GM18870 (cell line): Measurements from ENCODE around the gene CEP170.

Source experiments
- ATAC-seq: cut with Tn5 transposase; IDR thresholded peaks from one replicate; pipeline ENCODE4 v1.9.1; 2021; ENCODE audit warnings: moderate library complexity; ENCODE audit not compliant: unreplicated experiment

CEP170 gene

DNA sequence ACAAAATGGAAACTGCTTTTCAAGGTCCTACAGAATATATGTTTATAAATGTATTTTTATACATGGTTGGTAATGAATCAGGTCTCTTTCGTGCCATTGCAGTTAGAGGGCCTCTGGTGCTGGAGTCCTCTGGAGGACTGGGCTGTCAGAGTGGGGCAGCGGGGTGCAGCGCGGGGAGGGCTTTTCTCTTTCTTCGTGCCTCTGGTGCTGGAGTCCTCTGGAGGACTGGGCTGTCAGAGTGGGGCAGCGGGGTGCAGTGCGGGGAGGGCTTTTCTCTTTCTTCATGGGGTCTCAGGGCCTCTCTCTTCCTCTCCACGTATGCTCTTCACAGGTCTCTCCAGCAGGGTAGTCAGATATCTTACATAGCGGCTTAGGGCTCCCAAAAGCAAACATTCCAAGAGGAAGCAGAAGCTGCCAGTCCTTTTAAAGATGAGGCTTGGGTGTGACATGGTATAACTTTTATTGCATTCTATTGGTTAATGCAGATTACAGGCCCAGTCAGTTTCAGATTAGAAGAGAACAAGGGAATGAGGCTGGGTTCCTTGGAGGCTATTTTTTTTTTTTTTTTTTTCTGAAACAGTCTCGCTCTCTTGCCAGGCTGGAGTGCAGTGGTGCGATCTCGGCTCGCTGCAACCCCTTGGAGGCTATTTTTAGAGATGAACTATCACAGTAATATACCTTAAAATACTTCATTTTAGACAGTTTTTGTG, 13.8 kb upstream of the CEP170 start:
- no peak for ATAC-seq

DNA sequence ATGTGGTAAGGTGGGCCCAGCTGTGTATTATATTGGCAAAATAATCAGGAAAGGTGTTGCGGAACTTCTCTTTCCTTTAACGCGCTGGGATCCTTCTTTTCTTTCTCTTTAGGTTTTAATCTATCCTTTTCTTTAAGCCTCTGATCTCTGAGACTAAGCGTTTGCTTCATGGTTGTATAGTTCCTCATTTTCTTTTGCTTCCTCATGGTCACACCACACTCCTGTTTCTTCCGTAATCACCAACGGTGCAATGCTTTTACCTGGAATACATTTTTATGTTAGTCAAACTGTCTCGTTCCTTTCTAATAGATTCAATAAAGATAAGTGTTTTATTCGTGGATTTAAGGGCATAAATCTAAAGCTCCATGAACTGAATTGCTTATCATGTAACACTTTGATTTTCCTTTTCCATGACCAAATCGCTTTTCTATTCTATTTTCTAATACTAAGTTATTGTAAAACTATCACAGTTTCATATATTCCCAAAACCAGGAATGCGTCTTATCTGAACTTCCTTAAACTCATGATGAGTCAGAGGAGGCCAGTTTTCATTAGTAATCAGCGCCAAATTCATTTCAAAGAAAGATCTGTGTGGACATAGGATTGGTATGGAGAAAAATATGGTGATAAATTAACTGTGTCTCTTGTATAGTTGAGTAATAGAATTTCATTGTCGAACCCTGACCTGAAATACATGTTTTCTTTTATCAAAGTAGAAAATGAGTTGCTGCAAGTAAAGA, 13.0 kb upstream of the CEP170 start:
- no peak for ATAC-seq

DNA sequence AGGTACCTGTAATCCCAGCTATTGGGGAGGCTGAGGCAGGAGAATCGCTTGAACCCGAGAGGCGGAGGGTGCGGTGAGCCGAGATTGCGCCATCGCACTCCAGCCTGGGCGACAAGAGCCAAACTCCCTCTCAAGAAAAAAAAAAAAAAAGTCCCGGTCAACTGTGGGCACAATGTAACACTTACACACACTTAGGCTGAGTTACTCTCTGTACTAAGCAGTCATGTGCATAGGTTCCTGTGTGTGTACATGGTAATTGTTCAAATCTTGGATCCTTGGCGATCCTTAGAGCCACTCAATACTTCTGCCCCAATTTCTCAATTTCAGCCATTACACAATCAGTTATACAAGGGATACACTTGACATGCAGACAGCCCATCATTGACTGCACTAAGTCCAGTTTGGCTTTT, 12.4 kb upstream of the CEP170 start:
- ATAC-seq: no peak

DNA sequence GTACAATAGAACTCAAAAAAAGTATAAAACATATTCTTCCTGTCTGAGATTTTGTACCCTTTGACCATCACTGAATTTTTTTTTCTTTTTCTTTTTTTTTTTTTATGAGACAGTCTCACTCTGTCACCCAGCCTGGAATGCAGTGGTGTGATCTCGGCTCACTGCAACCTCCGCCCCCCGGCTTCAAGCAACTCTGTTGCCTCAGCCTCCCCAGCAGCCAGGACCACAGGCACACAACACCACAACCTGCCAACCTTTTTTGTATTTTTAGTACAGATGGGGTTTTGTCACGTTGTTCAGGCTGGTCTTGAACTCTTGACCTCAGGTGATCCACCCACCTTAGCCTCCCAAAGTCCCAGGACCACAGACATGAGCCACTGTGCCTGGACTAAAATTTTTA, 11.2 kb upstream of the CEP170 start:
- no peak for ATAC-seq

DNA sequence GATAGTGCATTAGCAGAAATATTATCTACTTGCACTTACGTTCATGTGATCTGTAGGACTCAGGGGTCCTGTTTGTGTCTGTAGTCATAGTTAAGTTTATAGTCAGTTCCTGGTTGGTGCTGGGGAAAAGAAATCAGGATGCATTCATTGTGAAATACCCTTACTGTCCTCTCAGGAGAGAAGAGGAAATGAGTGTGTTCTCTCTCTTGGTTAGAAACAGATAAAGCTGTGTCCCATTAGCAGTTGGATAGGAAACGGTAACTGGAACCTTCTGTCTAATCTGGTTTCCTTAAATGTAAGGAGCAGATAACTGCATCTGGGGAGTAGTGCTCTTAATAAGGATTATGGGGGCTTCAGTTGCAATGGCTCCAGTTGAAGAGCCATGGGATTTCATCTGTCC, 9.6 kb upstream of the CEP170 start:
- ATAC-seq: no peak

DNA sequence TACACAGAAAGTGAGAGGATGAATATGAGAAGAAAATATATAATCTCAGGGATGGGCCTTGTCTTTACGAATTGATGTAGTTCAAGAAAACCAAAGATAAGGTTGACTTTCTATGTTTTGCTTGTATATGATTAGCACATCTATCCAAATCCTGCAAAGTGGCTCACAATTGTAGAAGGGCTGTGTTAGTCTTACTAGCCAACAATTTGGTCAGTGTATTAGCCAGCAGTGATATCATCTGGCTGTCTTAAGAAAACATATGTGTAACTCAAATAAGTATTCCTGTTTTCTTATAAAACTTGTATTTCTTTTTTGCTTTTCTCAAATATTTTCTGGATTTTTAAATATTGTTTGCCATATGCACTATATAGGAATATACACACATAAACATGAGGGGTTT, 6.3 kb upstream of the CEP170 start:
- no peak for ATAC-seq

DNA sequence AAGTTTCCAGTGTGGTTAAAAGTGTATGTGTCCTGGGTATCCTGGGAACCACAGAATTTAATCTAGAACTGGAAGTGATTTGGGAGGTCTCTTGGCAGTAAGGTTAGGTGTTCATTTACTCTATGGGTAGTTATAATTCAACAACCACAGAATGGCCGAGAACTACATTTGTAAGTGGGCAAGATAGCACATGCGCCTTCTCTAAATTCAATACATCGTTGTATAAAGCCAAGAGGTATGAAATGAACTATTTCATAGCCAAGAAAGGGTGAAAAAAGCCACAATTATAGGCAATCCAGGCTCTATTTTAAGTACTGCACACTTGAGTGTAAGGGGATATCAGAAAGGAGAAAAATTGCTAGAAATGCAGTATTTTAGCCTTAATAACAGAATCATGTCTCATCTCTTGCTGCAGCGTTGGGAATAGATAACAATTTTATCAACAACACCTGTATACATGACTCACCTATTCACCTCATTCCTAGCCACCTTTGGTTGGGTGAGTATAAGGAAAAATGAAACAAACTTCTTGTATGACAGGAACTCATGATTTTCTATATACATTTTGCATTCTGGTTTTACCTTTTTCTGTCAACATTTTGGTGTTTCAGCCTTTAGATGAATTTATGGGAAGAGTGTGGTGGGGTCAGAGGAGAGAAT, 5.3 kb upstream of the CEP170 start:
- ATAC-seq: no peak

DNA sequence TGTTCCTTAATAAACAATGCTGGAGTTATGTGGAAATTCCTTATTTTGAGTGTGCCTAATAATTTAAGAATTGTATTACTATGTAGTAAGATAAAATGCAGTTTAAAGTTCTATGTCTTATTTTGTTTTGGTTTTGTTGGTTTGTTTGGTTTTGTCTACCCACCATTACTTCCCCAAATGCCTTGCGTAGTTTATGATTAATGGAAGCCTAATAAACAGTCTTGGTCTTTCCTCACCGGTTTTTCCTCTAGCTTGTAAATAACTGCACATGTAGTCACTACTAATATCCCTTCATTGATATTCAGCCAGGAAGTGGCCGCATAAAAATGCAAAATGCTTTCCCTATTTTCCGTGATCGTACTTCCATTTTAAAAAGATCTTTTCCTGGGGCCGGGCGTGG, 3.6 kb upstream of the CEP170 start:
- ATAC-seq: no peak

DNA sequence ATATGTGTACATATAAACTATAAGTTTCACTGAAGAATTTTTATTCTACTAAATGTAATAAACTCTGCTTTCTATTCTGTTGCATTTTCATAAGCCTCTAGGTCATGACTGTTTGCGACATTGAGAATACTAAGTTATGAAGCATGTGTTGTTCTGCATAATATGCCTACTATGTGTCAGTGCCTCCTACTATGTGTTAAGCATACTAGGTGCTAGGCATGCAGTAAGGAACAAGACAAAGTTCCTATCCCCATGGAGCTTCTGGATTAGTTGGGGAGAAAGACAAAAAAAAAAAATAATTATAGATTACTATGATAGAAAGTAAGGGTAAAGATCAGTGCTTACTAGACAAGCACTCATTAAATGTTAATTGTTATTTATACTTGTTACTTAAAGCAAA, 2.1 kb upstream of the CEP170 start:
- no peak for ATAC-seq

DNA sequence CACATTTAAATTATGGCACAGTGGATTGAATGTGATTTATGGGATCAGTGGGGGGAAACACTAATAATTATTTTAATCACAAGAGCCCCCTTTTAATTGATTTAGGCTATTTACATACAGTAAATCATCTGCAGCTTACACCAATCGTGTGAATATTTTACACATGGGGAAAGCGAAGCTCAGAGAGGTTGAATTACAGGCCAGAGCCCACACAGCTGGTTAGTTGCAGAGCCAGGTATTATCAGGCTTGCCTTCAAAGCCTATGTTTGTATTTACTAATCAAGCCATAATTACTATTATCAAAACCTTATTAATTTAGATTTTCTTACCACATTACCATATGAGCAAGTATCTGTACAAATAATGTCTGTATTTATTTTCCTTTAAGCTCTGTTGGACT, 1.5 kb upstream of the CEP170 start:
- no peak for ATAC-seq

DNA sequence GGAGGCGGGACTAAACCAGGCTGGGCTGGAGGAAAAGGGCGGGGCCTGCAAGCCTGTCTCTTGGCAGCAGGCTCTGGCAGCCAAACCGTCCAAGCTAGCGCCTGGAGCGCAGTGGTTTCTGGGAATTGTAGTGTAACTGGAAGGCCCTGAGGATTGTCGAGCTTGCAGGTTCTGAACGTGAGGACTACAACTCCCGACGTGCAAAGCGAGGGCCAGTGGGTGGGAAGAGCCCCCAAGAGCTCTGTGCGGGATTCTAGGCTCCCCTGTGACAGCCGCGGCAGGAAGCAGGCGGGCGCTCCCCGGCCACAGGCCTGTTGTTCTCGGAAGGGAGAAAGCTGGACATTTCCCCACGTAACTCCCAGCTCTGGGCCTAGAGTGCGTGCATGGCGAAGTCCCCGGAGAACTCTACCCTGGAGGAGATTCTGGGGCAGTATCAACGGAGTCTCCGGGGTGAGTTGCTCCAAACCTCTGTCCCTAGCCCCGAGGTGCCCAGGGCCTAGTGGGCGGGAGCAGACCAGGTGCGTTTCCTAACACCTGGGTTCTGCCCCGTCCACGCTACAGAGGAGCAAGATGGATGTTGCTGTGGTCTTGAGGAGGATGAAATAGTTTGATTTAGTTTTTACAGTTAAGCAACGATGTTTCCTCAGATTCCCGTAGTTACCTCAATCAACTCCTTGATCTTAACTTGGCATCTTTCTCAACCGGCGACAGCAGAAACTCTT, 871 bp upstream of the CEP170 start, which contains the start of gene SDCCAG8:
SDCCAG8 (plus strand) TSS at position 251 of the 722 bp plus-strand sequence; CDS start at position 384, 133 bp downstream.
- peak; percentile 75 for ATAC-seq

DNA sequence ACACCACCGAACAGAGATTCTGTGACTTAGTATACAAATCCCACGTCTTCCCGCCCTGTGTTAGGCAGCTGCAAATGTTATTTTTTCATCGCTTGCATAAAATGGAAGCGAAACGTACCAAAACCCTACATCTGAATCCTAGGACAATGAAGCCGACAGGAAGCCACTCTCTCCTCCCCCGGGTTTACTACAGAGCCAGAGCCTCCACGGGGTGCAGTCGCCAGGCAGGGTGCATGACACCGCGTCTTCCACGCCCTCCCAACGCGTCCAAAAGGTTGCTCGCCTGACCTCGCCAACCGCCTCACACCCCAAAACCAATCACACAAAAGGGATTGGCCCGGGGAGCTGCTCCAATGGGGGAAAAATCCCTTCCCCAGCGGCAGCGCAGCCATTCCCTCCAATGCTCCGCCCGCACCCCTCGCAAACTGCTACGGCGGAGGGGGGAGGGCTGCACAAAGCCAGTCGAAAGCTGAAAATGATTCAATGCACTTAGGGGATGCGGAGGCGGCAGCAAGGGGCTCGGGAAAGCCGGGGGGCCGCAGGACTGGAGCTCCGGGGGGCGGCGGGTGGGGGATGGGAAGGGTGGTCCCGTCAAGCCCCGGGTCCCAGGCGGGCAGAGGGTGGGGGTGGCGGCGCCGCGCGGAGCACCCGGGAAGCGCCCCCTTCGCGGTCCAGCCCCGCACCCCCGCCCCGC, 701 bp downstream of the CEP170 start:
- no peak for ATAC-seq

DNA sequence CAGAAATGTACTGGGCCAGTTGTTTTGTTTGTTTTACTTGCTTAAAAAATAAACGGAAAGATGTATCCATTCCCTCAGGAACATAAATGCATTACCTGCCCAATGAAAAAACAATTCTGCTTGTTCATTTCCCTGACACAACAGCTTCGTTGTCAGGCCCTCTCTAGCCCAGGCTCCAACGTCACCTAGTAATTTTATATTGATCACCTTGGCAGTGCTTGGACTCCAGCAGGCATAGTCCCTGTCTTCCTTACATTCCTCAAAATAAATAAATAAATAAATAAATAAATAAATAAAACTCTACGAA, 1.2 kb downstream of the CEP170 start:
- ATAC-seq: no peak

DNA sequence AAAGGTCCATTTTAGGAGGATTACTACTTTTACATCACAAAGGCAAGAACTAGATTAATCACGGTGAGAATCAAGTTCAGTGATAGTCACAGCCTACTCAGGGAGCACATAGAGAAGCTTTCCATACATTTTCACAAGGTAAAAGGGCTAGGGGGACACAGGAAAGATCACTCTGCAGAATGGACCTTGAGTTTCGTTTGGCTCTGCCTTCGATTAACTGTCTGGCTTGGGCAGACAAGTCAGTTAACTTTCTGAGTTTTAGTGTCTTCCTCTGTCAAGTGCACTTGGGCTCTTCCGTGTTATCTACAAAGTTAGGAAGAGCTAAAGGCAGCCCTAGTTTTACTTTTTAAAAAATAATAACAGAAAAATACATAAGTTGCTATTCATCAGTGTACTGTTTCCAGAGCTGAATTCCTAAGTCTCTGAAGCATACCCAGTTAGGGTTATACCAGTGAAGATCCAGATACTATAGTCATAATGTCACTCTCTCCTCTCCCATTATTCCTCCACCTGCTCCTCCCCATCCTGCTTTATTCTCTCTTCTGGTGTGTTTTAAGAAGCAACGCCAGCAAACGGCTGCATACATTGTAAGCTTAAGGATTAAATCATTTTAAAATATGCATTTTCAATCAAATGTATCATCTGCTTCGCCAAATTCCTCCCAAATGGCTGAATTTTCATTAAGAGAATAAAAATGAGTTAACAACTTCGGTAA, 1.7 kb downstream of the CEP170 start:
- no peak for ATAC-seq

DNA sequence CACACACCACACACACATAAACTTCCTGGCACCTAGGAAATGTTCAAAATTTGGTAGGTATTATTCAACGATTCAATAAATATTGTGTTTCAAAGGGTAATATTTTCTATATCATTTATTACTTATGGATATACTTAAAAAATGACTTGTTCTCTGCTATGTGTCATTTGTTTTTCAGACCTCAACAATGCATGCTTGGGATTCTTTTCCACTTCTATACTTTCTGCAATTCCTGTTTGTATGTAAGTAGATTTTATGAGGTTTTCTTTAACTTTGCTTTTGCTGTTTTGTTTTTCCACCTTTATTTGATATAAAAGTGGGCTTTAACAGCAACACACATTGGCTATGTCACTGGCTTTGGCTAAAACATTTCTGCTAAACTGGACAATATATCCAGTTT, 3.5 kb downstream of the CEP170 start:
- no peak for ATAC-seq

DNA sequence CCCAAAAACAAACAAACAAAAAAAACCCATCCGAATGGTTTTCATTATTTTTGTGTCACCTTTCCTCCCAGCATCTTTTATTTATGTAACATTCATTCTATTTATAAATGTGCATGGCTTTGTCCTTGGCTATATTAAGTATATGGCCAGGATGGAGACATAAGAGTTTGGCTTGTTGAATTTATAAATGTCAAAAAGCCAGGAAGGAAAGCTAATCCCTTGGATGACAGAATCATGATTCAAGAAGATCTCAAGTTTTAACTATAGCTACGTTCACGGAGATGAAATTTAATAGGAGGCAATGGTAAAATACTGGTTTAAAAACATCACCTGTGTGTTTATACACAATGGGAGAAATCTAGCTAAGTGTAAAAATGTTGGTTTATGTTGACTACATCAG, 5.0 kb downstream of the CEP170 start:
- no peak for ATAC-seq

DNA sequence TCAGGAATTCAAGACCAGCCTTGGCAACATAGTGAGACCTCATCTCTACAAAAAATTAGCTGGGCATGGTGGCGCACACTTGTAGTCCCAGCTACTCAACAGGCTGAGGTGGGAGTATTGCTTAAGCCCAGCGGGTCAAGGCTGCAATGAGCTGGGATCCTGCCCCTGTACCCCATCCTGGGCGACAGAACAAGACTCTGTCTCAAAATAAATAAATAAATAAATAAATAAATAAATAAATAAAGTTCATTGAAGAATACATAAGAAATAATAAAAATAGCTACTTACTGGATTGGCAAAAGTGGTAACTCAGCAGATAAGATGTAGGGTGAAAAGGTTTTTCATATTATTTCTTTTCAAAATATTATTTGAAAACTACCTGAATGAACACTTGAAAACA, 5.9 kb downstream of the CEP170 start:
- no peak for ATAC-seq

DNA sequence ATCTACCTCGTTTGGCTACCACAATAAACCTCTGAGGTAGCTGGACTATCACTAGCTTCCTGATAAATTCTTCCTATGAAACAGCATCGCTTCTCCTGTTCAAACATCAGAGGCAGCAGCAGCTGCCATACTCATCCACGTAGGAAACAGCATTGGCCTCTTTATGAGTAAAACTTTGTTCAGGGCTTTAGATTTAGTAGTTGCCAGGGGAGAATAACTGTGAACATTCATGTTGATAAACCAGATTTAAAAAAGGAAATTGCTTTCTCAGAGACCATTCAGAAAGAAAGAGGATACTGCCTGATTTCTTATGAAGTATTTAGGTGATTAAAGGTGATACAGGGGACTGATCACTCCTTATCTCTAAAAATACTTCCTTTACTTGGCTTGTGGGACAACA, 7.2 kb downstream of the CEP170 start:
- ATAC-seq: no peak

DNA sequence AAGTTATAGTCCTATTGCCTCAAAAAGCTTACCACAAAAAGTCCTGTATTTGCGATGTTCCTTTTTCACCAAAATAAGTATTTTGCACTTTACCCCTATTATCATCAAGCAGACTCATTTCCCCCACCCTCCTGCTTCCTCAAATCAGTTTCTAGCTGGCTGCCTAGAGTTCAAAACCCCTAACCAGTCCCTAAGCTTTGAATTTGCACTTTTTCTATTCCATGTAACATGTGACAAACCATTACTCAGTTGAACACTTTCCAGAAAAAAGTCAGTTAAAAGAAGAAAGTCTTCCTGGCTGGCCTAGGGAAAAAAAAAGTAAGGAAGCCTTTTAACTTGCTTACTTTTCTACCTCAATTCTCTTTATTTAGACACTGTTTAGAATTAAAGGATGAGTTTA, 8.2 kb downstream of the CEP170 start:
- no peak for ATAC-seq

DNA sequence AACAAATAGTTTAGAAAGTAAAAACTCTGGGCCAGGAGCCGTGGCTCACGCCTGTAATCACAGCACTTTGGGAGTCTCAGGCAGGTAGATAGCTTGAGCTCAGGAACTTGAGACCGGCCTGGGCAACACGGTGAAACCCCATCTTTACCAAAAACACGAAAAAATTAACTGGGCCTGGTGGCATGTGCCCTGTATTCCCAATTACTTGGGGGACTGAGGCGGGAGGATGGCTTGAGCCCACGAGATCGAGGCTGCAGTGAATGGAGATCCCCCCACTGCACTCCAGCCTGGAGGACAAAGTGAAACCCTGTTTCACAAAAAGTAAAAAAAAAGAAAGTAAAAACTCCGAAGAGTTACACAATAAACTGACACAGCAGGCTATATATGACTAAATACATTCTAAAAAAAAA, 10.6 kb downstream of the CEP170 start:
- no peak for ATAC-seq
